ENCODE results near the gene ZFAND3. TPM values are rescaled to one million over a fixed set of nuclear protein-coding genes. Genes with fewer than 3 reads are reported as not detected.

The ZFAND3 gene
- total and polyA plus RNA-seq, 2 of the 4 experiments (the other 2 are of a cell fraction), result 10.9 to 26.7 TPM

- no peak overlapping the region for H2AFZ ChIP-seq (replicated peaks; ENCODE audit: low read length, poor library complexity)
- H4K8ac ChIP-seq (ENCODE audit: low read depth in 2 of 2, low read length in 2 of 2), result no peak overlapping the region
- H3K56ac ChIP-seq (ENCODE audit: extremely low read depth, insufficient read depth, low read length), result no peak overlapping the region
- no peak overlapping the region for H3K4me2 ChIP-seq (ENCODE audit: low read depth, low read length)
- H3K27me3 ChIP-seq (ENCODE audit: control insufficient read depth, insufficient read depth, low read length), result no peaks in the 10 kb centered on the region
- no peak overlapping the region for H3K27ac ChIP-seq (ENCODE audit: insufficient read depth, low read length)
- peaks cover 16 to 67% of the 10 kb centered on the region in 2 experiments; a peak in 3 of 4 replicates for H3K79me1 ChIP-seq (ENCODE audit: low read depth in 1 of 2, low read length in 2 of 2)
- no peak overlapping the region for H3K23ac ChIP-seq (ENCODE audit: low read depth, low read length)
- H2BK5ac ChIP-seq (ENCODE audit: low read depth, low read length, poor library complexity, severe bottlenecking), result no peak overlapping the region
- in situ Hi-C loops (cut with MboI; ENCODE audit: low sequenced_read_pairs) (no loop called here), dilution Hi-C loops (cut with HindIII; ENCODE audit: low sequenced_read_pairs, unreplicated experiment) (no loop called here), intact Hi-C loops (cut with micrococcal nuclease) (no loop called here)
- H2BK15ac ChIP-seq (ENCODE audit: low read depth, low read length), result no peak overlapping the region
- H2BK120ac ChIP-seq (ENCODE audit: low read depth, low read length), result no peak overlapping the region
- no peak overlapping the region for H4K5ac ChIP-seq (ENCODE audit: low read depth, low read length)
- no peak for TF ChIP-seq RFX5 (IDR thresholded peaks at IDR 0.05; ENCODE audit: low read depth, low read length)
- TF ChIP-seq RAD21 (IDR thresholded peaks at IDR 0.05; ENCODE audit: low read length), result no peak
- TF ChIP-seq MAZ (IDR thresholded peaks at IDR 0.05; ENCODE audit: borderline replicate concordance, low read depth, low read length), result no peak
- no peak for TF ChIP-seq CHD1 (IDR thresholded peaks at IDR 0.05; ENCODE audit: low read depth, low read length)
- no peak for TF ChIP-seq FOS (IDR thresholded peaks at IDR 0.05; ENCODE audit: low read depth, low read length)
- no peak for TF ChIP-seq POLR2A (IDR thresholded peaks at IDR 0.05; ENCODE audit: low read depth, low read length)
- TF ChIP-seq RCOR1 (IDR thresholded peaks at IDR 0.05; ENCODE audit: insufficient replicate concordance, low read length), result no peak
- TF ChIP-seq MXI1 (IDR thresholded peaks at IDR 0.05; ENCODE audit: borderline replicate concordance, low read depth, low read length), result no peak
- no peak for TF ChIP-seq USF2 (IDR thresholded peaks at IDR 0.05; ENCODE audit: low read depth, low read length)
- no peak for TF ChIP-seq BHLHE40 (IDR thresholded peaks at IDR 0.05; ENCODE audit: low read depth, low read length)
- TF ChIP-seq NFE2L2 (IDR thresholded peaks at IDR 0.05; ENCODE audit: low read depth, low read length), result no peak
- TF ChIP-seq SMC3 (IDR thresholded peaks at IDR 0.05; ENCODE audit: low read depth, low read length), result no peak
- TF ChIP-seq CEBPB (IDR thresholded peaks at IDR 0.05; ENCODE audit: low read depth, low read length), result no peak
- no peak for TF ChIP-seq CTCF (conservative IDR thresholded peaks at IDR 0.05; ENCODE audit: low read depth, low read length)
- no peak for TF ChIP-seq ELK1 (IDR thresholded peaks at IDR 0.05; ENCODE audit: borderline replicate concordance, low read depth, low read length)
- TF ChIP-seq MAFK (IDR thresholded peaks at IDR 0.05; ENCODE audit: low read depth, low read length), result no peak
- WGBS, 2 experiments (ENCODE audit: extremely low coverage in 2 of 2, insufficient read length in 1 of 2), result no CpG with 5 or more reads among the region's 5 CpGs
- no peak overlapping the region for H4K91ac ChIP-seq (ENCODE audit: insufficient read depth, low read depth, low read length)
- no peak overlapping the region for H3K9ac ChIP-seq (ENCODE audit: low read depth, low read length)
- peaks cover 55% of the 10 kb centered on the region for H4K20me1 ChIP-seq (ENCODE audit: insufficient read depth, low read length)
- no peak overlapping the region for H3K4me3 ChIP-seq (ENCODE audit: insufficient read depth, low read depth, low read length)
- no peak overlapping the region for H2AK5ac ChIP-seq (ENCODE audit: low read depth, low read length)
- no peaks in the 10 kb centered on the region for H3K36me3 ChIP-seq (ENCODE audit: control insufficient read depth, insufficient read depth, low read length)
- BruUV-seq (replicated peaks), result no TSS peak
- CTCF ChIA-PET, result interaction anchor here (0.6 kb wide), 1 partner anchor 32 kb away, joined by 5 read pairs; no protein-coding TSS in a partner anchor
- H3K18ac ChIP-seq (ENCODE audit: low read depth, low read length), result no peak overlapping the region
- peaks cover 7% of the 10 kb centered on the region for H3K9me1 ChIP-seq (ENCODE audit: insufficient read depth, low read length)
- H3K4ac ChIP-seq (ENCODE audit: low read depth, low read length), result no peak overlapping the region
- H3K14ac ChIP-seq (replicated peaks; ENCODE audit: low read depth, low read length), result no peak overlapping the region
- DNase-seq (peak; percentile 56), ATAC-seq (ENCODE audit: low read depth) (no peak)
- no peak overlapping the region for H2AK9ac ChIP-seq (replicated peaks; ENCODE audit: low read depth, low read length, poor library complexity)
- POLR2A ChIA-PET (ENCODE audit: unreplicated experiment), result no interaction called here
- no peak overlapping the region for H2BK20ac ChIP-seq (ENCODE audit: low read depth, low read length)
- H3K4me1 ChIP-seq (ENCODE audit: control insufficient read depth, insufficient read depth, low read length), result peaks cover 17% of the 10 kb centered on the region
- H3K9me3 ChIP-seq (ENCODE audit: control insufficient read depth, insufficient read depth, low read length), result no peaks in the 10 kb centered on the region
Measured at GRCh38 chr6:37934276-37934675, 114.7 kb downstream of the ZFAND3 start.

Measured in IMR-90 (cell line).